HG03354 (cell line): ENCODE results near the gene DSTYK.
A peak's percentile ranks its signal among the peaks of the same experiment; 100 is the strongest.

Experiments used
- ATAC-seq: cut with Tn5 transposase; IDR thresholded peaks from one replicate; pipeline ENCODE4 v1.9.1; 2021; ENCODE audit warnings: mild to moderate bottlenecking; ENCODE audit not compliant: unreplicated experiment, poor library complexity, severe bottlenecking

Gene DSTYK

DNA sequence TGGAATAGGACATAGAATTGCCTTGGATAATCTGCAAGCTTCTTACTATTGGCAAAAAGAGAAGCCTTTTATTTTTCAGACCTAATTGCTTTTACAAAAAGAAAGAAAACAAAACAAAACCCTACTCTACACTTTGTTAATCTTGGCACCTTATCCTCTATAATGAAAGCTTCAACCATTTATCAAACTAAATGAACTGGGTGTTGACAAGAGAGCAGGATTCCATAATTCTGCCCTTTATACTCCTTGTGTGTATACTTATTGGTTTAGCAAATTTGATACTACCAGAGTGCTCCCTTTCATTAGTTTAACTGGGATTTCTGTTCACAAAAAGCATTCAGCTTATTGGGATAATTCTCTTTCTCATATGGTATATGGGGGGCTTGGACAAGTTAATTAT is 13.2 kb upstream of the DSTYK start:
- ATAC-seq = no peak

DNA sequence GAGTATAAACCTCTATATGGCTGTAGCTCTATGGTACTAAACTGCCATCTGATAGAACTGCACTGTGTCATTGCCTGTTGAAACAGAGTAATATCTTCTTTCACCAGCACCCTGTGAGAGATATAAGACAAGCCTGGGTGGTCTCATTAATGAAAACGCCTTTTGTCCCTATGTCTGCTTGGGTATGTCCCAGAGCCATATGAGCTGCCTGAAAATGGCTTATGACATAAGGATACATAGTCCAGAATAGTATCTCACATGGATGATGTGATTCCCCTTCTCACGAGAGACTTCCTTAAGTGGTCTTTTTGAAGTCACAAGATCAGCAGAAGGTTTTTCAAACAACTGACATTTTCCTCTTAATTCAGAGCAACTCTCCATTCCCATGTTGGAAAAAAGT is 8.9 kb upstream of the DSTYK start:
- no peak for ATAC-seq

DNA sequence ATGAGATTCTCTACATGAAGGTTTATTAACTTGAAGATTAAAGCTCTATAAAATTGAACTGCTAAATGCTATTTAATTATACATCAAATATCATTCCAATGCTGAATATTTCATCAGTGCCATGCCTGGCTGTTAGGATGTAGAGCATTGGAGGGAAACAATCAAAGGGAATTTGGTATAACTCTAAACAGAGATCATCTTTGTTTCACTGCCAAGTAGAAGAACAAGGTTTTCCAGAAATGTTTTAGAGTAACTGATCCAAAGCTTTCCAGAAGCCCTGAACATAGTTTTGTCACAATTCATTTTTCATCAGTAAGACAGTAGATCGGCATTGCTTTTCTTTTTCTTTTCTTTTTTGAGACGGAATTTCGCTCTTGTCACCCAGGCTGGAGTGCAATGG is 5.9 kb upstream of the DSTYK start:
- no peak for ATAC-seq

DNA sequence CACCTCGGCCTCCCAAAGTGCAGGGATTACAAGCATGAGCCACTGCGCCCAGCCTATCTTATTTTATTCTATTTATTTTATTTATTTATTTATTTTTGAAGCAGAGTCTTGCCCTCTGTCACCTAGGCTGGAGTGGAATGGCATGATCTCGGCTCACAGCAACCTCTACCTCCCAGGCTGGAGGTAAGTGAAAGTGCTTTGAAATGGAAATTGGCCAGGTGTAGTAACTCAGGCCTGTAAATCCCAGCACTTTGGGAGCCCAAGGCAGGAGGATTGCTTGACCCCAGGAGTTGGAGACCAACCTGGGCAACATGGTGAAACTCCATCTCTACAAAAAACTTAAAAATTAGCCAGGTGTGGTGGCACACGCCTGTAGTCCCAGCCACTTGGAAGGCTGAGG is 5.1 kb upstream of the DSTYK start:
- no peak for ATAC-seq

DNA sequence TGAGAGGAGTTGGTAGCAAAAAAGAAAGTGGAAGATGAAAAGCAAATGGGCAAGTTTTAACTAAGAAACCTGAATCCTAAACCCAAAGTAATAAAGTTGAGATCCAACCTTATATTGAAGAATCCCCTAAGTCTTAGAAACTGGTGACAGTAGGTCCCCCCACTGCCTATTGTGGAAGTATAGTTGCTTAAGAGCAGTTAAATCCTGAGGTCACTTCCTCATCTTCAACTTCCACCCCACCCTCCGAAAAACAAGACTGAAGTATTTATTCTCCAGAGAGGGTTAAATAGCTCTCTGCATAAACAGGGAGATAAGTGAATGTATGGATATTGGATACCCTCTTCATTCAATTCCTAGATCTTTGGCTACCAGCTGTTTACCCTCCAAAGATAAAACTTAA is 3.3 kb upstream of the DSTYK start:
- ATAC-seq = no peak

DNA sequence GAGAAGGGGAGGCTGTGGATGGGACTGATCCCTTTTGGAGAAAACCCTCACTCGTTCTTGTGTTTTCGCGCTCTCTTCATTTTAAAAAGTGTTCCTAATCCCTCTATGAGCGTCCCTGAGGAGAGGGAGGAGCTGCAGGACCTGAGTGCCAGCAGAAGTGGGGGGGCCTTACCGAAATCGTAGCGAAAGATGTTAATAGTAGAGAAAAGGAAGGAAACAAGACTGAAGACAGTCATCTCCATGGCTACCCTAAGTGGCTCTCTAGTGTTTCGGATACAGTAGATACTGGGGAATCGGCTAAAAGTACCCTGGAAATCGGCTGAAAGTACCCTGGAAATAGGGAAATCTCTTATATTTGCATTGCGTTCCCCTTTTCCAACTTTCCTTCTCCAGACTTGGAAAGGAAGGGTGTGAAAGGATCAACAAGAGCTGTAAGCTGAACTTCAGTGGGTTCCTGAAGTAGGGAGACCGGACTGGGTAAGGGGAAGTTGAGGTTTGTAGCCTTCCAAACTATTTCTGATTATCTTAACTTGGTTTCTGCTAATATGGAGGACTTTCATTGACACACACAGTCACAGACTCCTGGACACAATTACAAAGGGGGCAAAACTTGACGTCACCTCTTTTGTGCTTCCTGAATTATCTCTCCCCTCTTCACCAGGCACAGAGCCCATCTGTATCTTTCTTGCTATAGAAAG is 486 bp upstream of the DSTYK start:
- peak; percentile 50 for ATAC-seq

DNA sequence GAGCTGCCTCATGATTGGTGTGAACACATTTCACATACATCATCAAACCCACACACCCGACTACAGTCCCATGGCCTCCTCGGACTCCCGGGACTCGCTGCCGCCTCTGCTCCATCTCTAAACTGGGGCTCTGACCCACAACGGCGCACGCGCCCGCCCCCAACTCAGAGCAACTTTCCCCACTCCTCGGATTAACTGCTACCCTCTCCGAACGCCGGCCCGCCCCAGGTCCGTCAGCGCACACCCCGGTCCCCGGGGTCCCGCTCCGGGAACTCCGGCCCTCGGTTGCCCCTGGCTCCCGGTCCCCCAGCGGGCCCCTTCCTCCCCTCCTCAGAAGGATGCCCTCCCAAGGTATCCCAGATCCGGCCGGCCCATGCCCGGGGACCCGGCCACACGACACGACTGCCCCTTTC is 740 bp downstream of the DSTYK start:
- ATAC-seq = no peak

DNA sequence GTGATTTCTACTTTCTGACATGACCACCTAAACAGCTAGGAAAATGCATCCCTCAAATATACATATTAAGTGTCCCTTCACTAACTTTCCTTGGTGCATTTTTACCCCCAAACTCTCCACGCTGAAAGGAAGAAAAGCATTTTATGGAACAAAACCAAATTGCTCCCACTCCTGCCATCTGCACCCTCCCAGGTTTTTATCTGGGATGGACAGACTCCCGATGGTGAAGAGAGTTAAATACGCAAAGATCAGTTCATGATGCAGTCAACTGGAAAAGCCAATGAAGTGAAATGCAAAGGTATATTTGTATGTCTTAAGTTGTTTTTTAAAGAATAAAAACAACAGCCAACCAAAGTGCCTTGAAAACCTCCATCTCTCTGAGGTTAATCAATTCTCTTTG is 2.7 kb downstream of the DSTYK start:
- ATAC-seq = no peak

DNA sequence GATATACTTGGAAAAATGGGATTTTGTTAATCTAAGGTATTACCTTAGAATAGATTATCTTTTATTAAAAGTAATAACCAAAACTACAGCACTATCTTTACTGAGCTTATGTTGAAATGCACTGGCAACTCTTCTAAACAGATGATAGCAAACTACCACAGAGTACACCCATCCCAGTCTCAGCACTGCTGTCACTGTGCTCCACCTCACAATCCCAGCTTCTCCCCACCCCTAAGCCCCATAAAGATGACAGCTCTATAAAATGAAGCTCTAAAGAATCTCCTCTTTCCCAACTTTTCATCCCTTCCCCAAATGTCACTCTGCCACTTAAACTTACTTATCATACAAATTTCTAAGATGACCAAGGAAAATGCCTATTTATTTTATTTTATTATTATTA is 6.4 kb downstream of the DSTYK start:
- ATAC-seq = no peak

DNA sequence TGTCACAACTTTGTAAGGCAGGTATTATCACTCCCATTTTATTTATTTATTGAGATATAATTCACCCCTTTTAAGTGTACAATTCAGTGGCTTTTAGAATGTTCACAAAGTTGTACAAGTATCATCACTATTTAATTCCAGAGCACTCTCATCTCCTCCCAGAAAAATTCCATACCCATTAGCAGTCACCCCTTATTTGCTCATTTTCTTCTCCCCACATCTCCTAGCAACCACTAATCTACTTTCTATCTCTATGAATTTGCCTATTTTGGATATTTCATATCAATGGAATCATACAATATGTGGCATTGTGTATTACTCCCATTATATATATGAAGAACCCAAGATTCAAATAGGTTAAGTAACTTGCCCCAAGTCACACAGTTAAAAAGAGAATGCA is 7.0 kb downstream of the DSTYK start:
- ATAC-seq = no peak

DNA sequence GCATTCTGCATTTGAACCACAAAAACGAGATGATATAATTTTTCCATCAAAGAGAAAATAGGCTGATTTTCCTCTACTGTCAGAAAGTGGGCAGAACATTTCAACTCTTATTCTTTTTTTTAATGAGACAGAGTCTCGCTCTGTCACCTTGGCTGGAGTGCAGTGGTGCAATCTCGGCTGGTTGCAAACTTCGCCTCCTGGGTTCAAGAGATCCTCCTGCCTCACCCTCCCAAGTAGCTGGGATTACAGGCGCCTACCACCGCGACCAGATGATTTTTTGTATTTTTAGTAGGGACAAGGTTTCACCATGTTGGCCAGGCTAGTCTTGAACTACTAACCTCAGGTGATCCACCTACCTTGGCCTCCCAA is 11.6 kb downstream of the DSTYK start:
- ATAC-seq = no peak

DNA sequence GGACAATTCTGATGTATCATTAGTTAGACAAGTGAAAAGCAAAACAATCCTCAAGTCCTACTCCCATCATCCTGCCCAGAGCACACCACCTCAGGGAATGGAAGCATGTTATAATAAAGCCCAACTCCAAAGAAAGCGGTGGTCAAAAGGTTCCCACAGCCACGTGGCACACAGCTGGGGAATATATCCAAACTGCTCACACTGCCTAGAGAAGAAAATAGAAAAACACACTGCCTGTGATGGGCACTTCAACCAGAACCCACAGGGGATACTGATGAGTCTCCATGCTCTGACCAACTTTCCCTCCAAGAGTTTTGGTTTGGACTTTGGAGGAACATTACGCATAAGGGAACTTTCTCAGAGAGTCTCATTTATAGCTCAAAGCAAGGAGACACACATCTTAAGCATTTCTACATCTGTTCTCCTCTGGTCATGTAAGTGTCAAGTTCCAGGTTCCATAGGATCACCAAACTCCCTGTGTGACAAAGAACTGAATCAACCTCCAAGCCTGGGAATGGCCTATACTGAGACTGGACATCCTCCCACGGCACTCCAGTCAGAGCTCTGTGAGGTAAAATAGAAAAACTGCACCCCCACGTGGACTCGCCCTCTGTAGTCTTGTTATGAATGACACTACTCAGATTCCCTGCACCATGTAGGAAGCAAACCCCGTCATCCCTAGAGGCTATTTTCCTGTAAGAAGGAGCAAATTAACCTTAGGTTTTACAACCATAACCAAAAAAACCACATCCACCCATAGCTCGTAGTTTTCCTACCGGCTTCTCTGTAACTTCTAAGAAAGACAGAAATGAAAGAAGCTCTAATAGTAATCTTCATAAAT is 12.2 kb downstream of the DSTYK start:
- ATAC-seq = no peak

DNA sequence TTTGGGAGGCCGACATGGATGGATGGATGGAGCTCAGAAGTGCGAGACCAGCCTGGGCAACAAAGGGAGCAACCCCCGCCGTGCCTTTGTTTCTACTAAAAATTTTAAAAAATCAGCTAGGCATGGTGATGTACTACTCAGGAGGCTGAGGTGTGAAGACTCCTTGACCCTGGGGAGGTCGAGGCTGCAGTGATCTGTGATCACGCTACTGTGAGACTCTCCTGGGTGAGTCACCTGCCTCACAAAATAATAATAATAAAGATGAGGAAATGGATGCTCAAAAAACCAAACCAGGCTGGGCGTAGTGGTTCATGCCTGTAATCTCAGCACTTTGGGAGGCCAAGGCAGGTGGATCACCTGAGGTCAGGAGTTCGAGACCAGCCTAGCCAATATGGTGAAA is 19.2 kb downstream of the DSTYK start:
- no peak for ATAC-seq

DNA sequence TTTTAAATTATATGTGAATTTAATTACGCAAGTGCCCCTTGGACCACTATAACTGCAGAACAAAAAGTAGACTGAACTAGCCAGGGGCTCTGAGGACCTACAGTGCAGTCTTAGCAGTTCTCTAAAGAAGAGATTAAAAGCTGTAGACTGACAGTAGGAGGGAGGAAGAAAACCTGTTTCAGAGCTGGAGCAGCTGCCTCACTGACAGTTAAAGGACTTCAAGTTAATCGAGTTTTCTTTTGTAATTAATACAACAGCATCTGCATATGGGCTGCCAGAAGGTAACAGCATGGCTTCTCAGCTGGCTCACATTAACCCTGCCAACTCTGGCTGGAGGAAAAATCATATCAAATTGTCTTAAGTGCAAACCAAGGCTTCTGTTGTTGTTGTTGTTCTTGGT is 19.9 kb downstream of the DSTYK start:
- no peak for ATAC-seq

DNA sequence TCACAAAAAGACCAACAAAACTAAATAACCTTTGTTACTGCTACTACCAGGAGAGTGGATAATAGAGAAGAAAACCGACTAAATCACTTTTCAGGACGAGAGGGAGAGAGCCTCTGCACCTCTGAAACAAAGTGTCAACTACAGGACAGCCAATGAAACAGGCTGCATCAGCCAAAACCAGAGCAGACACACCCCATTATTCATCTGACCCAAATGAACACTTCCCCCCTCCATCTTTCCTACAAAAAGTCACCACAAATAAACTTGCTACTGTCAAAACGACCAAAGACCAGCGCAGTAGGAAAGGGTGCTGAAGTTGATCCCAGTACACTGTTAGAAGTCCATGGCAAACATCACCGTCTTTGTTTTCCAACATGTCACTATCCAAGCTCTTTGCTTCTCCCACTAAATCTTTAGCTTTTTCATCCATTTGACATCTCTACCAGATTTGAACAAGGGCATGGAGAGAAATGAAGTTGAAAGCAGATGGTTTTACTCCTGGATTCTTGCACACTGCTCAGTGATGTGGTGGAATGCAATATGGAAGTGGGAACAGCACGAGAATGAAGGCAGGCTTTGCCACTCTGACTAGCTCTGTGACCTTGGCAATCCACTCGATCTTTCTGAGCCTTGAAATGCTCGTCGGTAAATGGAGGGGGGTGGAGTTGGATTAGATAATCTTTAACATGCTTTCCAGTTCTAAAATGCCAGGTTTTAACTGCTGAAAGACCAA is 20.5 kb downstream of the DSTYK start:
- ATAC-seq = no peak

DNA sequence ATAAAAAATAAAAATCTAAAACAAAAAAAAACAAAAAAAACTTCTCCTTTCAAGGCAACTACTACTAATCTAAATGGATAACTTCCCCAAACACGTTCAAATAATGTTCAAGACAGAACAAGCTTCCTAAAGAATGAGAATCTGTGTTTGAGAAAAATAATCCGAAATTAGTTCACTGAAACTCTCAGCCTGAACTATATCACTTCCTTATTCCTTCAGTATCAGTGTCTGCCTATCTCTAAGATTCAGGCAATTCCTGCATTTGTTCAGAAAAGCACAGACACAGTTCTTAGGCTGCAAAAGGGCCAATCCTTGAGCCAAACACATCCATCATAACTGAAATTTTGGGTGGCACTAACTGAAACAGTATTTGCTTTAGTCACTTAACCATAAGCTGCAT is 22.4 kb downstream of the DSTYK start:
- no peak for ATAC-seq

DNA sequence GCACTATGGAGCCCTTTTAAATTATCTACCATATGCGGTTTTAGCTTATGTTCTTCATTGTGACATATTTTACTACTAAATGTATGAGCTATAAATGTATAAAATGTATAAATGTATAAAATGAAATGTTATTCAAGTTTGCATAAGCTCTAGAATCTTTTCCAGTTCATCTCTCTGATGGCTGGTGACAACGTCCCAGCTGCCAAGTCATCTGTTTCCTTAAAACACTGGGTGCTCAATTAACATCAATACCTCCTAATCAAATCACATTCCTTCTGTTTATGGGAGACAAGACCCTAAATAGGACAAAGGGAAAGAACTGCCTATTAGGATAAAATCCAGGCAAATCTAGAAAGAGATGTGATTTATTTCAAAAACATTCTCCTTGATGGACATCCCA is 22.9 kb downstream of the DSTYK start:
- ATAC-seq = no peak

DNA sequence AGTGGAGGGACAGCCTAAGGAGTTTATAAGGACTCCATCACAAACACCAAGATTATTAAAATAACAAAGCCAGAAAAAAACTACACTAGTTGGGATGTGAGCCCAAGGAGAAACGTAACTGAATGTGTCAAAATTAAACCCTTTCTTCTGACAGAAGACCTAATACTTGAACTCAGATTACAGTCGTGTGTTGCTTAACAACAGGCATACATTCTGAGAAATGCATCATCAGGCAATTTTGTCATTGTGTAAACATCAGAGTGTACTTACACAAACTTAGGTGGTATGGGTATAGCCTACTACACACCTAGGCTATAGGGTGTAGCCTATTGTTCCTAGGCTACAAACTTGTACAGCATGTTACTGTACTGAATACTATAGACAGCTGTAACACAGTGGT is 23.4 kb downstream of the DSTYK start:
- ATAC-seq = no peak

DNA sequence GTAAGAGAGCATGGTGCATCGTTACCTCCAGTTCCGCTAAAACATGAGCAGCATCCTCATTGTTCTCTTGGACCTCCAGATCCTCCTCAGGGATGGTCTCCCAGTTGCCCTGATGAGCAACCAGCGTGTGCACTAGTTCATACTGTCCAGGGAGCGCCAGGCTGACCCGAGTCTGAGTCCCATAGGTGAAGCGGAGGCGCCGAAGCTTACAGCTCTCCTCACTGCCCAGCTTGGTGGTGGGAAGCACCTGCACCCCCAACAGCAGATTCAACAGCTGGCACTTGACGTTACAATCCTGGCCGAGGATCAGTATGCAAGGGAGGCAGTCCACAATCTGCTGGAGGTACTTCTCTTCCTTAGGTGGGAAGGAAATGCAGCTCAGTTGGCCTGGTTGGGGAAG is 24.1 kb downstream of the DSTYK start:
- no peak for ATAC-seq

DNA sequence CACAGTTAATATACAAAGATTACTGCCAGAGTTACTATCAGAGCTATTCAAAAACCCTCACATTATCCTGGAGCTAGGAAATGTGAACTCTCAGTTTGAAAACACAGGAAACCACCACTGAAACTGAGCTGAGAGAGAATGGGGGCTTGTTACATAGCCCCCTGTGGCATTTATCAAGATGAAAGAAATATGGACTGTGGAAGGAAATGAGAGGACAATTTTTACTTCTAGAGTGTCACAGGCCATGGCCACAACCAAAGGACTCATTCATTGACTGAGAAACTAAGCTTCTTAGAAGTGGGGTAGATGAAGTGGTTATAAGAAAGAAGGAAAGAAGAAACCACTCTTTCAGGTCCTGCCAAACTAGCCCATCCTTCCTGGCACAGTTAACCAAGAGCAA is 25.3 kb downstream of the DSTYK start:
- no peak for ATAC-seq
